H1 (cell line): ENCODE data around the gene ZNF697. TPM values are rescaled to one million over a fixed set of nuclear protein-coding genes. Genes with fewer than 3 reads are reported as not detected.

Experiments used
- BCL11A ChIP-seq, 2 experiments: IDR thresholded peaks; one replicate each; pipeline ENCODE4 v1.6.1; 2011; ENCODE audit warnings: low read depth in 2 of 2, low read length in 2 of 2, mild to moderate bottlenecking in 2 of 2
- CBX5 ChIP-seq: fragments of 300-800, 300-1000 bp; sonication (generic); IDR thresholded peaks from 2 replicates; pipeline ENCODE4 v1.7.1; 2016; ENCODE audit warnings: antibody characterized with exemption, low read length, low read depth
- EGR1 ChIP-seq: IDR thresholded peaks from 2 replicates; pipeline ENCODE4 v1.6.1; 2011; ENCODE audit warnings: low read depth, low read length, borderline replicate concordance
- MAFK ChIP-seq: IDR thresholded peaks from 2 replicates; pipeline ENCODE4 v1.6.1; 2012; ENCODE audit warnings: low read depth, mild to moderate bottlenecking, improper control_type of control experiment, low read length
- RNF2 ChIP-seq: fragments of 200-900, 300-1000 bp; sonication (generic); IDR thresholded peaks from 2 replicates; pipeline ENCODE4 v1.7.1; 2016; ENCODE audit warnings: borderline replicate concordance, low read depth, mild to moderate bottlenecking, antibody characterized with exemption, low read length; ENCODE audit not compliant: poor library complexity, severe bottlenecking; ENCODE audit errors: missing control alignments
- TCF12 ChIP-seq: IDR thresholded peaks from 2 replicates; pipeline ENCODE4 v1.6.1; 2011; ENCODE audit warnings: low read depth, mild to moderate bottlenecking, low read length
- polyA plus RNA-seq, 7 experiments: library from polyadenylated mRNA; depleted of rRNA in 3 of 7; stranded (reverse) in 5 of 7; unstranded in 2 of 7; fragments of >200 nt in 5 of 7; fragments of 200-250 nt in 2 of 7; gene quantifications; 1 replicate in 5 of 7; 2 replicates in 1 of 7; 4 replicates in 1 of 7; pipeline versions ENCODE4 v1.2.1 to v1.2.3, GENCODE V29; 2011 to 2013; ENCODE audit warnings: missing spikeins in 2 of 7, mixed read lengths in 2 of 7
- total RNA-seq: library from RNA; stranded (reverse); fragmentation: NEBNext Ultra II Directional; extraction: Animal tissue kit (Norgen Biotek cat#: 25700); gene quantifications from 2 replicates; pipeline ENCODE4 v1.2.1, GENCODE V29; 2021
- TF ChIP-seq, protein P1 (sequence below): fragments of 300-600 bp; sonication (generic); IDR thresholded peaks from 2 replicates; pipeline ENCODE4 v1.7.1; 2012; ENCODE audit warnings: low read length, moderate library complexity, mild to moderate bottlenecking, inconsistent platforms; ENCODE audit not compliant: insufficient replicate concordance
- TF ChIP-seq, protein P2 (sequence below): IDR thresholded peaks from 2 replicates; pipeline ENCODE4 v1.6.1; 2012; ENCODE audit warnings: inconsistent platforms

The ZNF697 gene
- total and polyA plus RNA-seq, 2 of the 8 experiments (the other 6 are each of a cell fraction or from before 2014, with no cell fraction given), result 5.6 to 18.3 TPM

DNA sequence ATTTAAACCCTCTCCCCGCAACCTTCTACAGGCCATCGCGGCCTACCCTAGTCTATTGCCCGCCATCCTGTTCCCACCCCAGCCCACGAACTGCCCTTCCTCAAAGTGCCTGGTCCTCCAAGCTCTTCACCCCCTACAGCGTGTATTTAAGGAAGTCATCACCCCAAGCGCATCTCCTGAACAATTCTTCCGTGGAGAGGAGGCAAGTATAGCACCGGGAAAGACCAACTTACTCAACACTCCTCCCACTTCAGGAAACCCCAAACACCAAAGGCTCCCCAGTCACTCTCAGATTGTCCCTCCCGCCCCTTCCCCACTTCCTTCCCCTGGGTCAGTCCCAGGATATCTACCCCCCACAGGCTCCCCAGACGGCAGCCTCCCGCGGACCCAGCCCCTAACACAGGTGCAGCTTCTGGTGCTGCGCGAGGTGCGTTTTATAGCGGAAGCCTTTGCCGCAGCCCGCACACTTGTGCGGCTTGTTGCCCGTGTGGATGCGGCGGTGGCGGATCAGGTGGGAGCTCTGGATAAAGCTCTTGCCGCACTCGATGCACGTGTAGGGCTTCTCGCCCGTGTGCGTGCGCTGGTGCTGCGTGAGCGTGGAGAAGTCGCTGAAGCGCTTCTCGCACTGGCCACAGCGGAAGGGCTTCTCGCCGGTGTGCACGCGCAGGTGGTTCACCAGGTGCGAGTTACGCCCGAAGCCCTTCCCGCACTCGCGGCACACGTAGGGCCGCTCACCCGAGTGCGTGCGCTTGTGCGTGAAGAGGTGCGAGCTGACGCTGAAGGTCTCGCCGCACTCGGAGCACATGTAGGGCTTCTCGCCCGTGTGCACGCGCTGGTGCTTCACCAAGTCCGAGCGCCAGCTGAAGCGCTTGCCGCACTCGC, 25.5 kb downstream of the ZNF697 start (continued):
- TF ChIP-seq, protein P1, sequence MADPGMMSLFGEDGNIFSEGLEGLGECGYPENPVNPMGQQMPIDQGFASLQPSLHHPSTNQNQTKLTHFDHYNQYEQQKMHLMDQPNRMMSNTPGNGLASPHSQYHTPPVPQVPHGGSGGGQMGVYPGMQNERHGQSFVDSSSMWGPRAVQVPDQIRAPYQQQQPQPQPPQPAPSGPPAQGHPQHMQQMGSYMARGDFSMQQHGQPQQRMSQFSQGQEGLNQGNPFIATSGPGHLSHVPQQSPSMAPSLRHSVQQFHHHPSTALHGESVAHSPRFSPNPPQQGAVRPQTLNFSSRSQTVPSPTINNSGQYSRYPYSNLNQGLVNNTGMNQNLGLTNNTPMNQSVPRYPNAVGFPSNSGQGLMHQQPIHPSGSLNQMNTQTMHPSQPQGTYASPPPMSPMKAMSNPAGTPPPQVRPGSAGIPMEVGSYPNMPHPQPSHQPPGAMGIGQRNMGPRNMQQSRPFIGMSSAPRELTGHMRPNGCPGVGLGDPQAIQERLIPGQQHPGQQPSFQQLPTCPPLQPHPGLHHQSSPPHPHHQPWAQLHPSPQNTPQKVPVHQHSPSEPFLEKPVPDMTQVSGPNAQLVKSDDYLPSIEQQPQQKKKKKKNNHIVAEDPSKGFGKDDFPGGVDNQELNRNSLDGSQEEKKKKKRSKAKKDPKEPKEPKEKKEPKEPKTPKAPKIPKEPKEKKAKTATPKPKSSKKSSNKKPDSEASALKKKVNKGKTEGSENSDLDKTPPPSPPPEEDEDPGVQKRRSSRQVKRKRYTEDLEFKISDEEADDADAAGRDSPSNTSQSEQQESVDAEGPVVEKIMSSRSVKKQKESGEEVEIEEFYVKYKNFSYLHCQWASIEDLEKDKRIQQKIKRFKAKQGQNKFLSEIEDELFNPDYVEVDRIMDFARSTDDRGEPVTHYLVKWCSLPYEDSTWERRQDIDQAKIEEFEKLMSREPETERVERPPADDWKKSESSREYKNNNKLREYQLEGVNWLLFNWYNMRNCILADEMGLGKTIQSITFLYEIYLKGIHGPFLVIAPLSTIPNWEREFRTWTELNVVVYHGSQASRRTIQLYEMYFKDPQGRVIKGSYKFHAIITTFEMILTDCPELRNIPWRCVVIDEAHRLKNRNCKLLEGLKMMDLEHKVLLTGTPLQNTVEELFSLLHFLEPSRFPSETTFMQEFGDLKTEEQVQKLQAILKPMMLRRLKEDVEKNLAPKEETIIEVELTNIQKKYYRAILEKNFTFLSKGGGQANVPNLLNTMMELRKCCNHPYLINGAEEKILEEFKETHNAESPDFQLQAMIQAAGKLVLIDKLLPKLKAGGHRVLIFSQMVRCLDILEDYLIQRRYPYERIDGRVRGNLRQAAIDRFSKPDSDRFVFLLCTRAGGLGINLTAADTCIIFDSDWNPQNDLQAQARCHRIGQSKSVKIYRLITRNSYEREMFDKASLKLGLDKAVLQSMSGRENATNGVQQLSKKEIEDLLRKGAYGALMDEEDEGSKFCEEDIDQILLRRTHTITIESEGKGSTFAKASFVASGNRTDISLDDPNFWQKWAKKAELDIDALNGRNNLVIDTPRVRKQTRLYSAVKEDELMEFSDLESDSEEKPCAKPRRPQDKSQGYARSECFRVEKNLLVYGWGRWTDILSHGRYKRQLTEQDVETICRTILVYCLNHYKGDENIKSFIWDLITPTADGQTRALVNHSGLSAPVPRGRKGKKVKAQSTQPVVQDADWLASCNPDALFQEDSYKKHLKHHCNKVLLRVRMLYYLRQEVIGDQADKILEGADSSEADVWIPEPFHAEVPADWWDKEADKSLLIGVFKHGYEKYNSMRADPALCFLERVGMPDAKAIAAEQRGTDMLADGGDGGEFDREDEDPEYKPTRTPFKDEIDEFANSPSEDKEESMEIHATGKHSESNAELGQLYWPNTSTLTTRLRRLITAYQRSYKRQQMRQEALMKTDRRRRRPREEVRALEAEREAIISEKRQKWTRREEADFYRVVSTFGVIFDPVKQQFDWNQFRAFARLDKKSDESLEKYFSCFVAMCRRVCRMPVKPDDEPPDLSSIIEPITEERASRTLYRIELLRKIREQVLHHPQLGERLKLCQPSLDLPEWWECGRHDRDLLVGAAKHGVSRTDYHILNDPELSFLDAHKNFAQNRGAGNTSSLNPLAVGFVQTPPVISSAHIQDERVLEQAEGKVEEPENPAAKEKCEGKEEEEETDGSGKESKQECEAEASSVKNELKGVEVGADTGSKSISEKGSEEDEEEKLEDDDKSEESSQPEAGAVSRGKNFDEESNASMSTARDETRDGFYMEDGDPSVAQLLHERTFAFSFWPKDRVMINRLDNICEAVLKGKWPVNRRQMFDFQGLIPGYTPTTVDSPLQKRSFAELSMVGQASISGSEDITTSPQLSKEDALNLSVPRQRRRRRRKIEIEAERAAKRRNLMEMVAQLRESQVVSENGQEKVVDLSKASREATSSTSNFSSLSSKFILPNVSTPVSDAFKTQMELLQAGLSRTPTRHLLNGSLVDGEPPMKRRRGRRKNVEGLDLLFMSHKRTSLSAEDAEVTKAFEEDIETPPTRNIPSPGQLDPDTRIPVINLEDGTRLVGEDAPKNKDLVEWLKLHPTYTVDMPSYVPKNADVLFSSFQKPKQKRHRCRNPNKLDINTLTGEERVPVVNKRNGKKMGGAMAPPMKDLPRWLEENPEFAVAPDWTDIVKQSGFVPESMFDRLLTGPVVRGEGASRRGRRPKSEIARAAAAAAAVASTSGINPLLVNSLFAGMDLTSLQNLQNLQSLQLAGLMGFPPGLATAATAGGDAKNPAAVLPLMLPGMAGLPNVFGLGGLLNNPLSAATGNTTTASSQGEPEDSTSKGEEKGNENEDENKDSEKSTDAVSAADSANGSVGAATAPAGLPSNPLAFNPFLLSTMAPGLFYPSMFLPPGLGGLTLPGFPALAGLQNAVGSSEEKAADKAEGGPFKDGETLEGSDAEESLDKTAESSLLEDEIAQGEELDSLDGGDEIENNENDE, result no peak
- TF ChIP-seq, protein P2, sequence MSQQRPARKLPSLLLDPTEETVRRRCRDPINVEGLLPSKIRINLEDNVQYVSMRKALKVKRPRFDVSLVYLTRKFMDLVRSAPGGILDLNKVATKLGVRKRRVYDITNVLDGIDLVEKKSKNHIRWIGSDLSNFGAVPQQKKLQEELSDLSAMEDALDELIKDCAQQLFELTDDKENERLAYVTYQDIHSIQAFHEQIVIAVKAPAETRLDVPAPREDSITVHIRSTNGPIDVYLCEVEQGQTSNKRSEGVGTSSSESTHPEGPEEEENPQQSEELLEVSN, result no peak
- TF ChIP-seq MAFK (no peak), RNF2 (no peak), EGR1 (no peak), CBX5 (no peak), BCL11A (IDR thresholded peaks at IDR 0.05; ENCODE audit: low read depth in 2 of 2, low read length in 2 of 2) (no peak), TCF12 (no peak)
